Subcutaneous adipose tissue (tissue), 4 donors: ENCODE results near the gene CHD9. TPM values are rescaled to one million over a fixed set of nuclear protein-coding genes. Genes with fewer than 3 reads are reported as not detected.

ENCODE experiments used
- total RNA-seq, 4 donors: library from RNA; depleted of rRNA; stranded (reverse); fragments of >200 nt; gene quantifications; one replicate each; pipeline ENCODE4 v1.1.0, GENCODE V29; 2016
- TF ChIP-seq, protein P1 (sequence below): fragments of 450-650 bp; IDR thresholded peaks from one replicate; pipeline ENCODE4 v1.5.1; 2016; ENCODE audit warnings: low read depth, mild to moderate bottlenecking, control low read depth, antibody characterized with exemption, moderate library complexity

Gene CHD9
- total RNA-seq, 4 donors from 2014 or later: 78.0 to 113 (median 101) TPM

DNA sequence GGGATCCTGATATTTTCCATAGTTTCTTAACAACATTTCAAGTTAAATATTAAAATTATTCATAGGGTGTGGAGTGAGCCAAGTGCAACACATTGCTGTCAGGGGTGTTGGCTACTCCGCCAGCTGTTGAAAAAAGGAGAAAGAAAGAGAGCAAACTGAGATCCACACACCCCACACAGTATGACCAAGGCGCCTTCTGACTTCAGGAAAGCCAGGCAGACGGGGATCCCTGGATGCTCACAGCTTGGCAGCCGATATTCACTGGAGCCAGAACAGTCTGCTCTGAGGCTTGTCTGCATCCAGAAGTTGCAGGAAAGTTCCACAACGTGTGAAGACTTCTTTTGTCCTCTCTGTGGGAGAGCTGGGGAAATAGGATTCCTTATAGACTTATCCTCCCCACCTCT, 11.4 kb upstream of the CHD9 start:
- TF ChIP-seq, protein P1, sequence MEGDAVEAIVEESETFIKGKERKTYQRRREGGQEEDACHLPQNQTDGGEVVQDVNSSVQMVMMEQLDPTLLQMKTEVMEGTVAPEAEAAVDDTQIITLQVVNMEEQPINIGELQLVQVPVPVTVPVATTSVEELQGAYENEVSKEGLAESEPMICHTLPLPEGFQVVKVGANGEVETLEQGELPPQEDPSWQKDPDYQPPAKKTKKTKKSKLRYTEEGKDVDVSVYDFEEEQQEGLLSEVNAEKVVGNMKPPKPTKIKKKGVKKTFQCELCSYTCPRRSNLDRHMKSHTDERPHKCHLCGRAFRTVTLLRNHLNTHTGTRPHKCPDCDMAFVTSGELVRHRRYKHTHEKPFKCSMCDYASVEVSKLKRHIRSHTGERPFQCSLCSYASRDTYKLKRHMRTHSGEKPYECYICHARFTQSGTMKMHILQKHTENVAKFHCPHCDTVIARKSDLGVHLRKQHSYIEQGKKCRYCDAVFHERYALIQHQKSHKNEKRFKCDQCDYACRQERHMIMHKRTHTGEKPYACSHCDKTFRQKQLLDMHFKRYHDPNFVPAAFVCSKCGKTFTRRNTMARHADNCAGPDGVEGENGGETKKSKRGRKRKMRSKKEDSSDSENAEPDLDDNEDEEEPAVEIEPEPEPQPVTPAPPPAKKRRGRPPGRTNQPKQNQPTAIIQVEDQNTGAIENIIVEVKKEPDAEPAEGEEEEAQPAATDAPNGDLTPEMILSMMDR: no peak

DNA sequence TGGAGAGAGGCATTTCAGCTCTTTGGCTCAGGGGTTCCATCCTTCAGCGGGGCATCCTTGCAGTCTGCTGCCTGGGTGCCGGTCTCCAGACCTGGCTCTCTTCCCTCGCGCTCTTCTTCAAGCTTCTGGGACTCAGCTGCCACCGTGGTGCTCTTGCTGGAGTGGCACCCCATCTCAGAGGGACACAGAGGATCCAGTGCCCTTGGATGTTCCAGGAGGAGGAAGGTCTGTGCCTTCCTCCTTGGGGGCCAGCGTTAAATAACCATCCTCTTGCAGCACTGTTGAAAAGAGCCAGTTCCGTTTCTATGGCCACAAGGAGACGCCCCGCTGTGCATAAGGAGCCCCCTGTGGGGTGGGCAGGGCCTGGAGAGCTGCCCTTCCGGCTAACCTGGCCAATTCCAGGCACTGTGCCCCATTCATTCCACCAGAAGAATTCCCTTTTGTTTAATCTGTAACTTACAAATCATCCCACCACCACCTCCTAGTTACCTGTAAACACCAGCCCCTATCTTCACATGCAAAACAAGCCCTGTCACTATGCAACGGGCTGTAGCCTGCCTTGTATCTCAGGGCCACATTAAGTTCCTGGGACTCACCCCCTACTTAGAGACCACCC, 10.7 kb upstream of the CHD9 start:
- TF ChIP-seq, protein P1: no peak

DNA sequence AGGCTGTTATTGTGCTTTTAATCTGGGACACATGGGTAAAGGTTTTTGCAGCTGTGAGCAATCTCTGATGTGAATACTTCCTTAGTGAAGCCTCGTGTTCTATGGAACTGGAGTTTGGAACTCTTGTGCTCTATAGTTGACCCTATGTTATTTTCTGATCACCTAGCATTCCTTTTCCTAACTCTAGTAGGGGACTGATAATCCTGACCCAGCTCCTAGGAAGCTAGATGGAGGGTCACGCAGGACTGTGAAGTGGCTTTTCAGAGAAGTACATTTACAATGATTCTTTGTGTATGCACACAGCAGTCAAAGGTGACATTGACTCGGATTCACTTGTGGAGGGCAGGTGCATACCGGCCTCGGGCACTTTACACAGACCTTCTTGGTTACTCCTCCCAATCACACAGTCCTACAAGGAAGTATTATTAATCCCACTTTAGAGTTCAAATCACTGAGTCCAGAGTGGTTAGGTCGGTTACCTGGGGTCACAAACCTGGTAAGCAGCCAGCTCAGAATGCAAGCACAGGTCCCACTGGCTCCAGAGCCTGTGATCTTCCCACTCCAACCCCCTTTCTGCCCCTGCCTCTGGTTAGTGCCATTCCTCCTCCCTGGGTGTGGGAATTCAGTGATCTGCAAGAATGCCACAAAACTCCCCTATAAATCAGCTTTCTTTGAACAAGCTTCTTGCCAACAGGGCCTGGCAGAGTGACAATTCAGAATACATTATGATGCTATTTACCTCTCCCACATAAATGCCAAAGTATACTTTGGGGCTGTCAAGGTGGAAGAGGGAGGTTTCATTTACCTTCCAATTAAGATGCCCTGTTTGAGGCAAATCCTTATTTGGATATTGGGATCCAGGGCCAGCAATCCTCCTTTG, 9.2 kb upstream of the CHD9 start:
- TF ChIP-seq, protein P1: no peak

DNA sequence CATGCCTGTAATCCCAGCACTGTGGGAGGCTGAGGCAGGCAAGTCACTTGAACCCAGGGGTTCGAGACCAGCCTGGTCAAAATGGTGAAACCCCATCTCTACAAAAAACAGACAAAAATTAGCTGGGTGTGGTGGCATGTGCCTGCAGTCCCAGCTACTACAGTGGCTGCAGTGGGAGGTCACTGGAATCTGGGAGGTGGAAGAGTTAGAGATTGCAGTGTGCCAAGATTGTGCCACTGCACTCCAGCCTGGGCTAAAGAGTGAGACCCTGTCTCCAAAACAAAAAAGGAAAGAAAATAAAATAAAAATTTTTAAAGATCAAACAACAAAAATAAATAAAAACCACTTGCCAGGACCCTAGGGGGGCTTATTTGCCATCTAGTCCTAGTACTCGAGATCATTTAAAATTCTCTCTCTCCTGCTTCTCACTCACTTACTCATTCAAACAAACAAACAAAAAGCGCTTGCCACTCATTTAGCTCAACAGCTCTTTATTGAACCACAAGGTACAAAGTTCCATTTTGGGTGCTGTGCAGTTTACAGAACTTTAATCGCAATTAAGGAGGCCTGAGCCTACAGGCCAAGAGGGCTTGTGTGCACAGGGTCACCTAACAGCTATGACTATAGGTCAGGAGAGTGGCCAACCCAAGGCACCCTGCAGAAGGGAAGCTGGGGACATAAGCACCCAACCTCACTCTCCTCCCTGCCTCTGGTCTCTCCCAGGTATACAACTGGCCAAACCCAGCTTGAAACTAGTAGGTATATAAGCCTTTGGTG, 6.5 kb upstream of the CHD9 start:
- TF ChIP-seq, protein P1: no peak

DNA sequence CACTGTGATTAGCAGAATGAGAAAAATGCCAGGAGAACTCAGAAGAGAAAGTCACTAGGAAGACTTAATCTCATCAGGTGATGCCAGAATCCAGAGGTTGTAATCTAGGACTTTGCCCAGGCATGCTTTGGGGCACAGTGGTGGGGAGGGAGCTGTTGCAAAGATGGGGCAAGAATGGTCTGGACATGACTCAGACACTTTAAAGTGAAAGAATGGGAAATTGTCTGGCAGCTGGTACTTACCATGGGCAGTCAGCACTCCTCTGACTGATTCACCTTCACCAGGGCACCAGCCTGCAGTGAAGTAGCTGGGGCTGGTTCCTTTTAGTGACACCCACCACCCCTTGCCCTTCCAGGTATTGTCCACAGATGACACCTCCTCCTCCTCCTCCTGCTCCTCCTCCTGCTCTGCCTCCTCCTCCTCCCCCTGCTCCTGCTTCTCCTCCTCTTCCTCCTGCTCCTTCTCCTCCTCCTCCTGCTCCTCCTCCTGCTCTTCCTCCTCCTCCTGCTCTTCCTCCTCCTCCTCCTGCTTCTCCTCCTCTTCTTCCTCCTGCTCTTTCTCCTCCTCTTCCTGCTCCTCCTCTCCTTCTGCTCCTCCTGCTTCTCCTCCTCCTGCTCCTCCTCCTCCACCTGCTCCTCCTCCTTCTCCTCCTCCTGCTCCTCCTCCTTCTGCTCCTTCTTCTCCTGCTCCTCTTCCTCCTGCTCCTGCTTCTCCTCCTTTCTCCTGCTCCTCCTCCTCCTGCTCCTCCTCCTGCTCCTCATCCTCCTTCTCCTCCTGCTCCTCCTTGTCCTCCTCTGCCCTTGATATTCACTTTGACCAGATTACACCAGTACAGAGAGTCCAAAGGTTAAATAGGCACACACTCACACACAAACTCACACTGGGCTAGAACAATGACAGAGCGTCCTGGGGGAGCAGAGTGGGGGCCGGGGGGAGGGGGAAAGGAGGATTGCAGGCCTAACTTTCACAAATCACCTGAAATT, 2.0 kb upstream of the CHD9 start, which contains the start of gene CHD9NB:
Gene CHD9NB (minus strand): TSS at position 379 of the 983 bp plus-strand sequence. CDS start 8,739 bp downstream, outside the sequence.
- TF ChIP-seq, protein P1: no peak

DNA sequence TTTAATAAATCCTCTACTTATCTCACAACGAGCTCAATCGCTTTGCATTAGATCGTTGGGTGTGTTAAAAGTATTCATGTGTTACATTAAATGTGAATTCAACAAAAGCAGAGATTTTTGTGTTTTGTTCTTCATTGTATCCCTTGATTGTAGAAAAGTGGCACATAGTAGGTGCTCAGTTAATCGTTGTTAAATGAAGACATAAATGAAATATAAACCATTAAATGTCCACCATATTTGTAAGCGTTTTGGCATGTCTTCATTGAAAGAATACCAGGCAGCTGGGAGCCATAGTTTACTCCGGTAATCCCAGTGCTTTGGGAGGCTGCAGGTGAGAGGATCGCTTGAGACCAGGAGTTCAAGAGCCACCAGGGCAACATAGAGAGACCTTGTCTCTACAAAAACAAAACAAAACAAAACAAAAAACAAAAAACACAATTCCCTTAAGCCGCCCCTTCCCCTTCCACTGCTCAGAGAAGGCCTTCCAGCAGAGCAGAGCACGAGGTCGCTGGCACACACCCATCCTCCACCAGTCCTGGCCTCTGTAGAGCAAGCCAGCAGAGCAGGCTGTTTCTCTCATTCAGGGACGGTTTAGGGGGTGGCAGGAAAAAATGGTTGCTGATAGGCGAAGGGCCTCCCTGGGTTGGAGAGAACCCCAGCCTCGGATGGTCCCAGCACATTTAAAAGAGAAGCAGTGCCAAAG, 673 bp upstream of the CHD9 start:
- TF ChIP-seq, protein P1: no peak
